PC-3 (cell line): ENCODE measurements around the gene ADCY5. TPM values are rescaled to one million over a fixed set of nuclear protein-coding genes. Genes with fewer than 3 reads are reported as not detected.

Experiments
- ATAC-seq: fragments of 200-7000 bp; cut with Tn5 transposase; 2 replicates; pipeline ENCODE4 v1.9.1; 2020; ENCODE audit warnings: mild to moderate bottlenecking, moderate library complexity
- BruUV-seq: library from RNA; stranded (reverse); fragments of 400-500 nt; replicated peaks from 2 replicates; lab custom pipeline; 2021; lab: Mats Ljungman, UMichigan
- CTCF ChIA-PET: fragments of 300-600 bp; sonication (Branson Sonifier 250); formaldehyde crosslinking; loops from one replicate; lab custom pipeline; 2022; ENCODE audit warnings: antibody characterized with exemption; lab: Charles Lee
- POLR2A ChIA-PET: fragments of 300-600 bp; sonication (Branson Sonifier 250); formaldehyde crosslinking; loops from one replicate; lab custom pipeline; 2022; ENCODE audit warnings: antibody characterized with exemption; ENCODE audit not compliant: unreplicated experiment; lab: Charles Lee
- DNase-seq: peaks from one replicate; pipeline ENCODE4 v3.0.0-alpha.2; 2015
- H2AFZ ChIP-seq: fragments of 300-600 bp; sonication (generic); 2 replicates; pipeline ENCODE4 v1.6.0; 2016; ENCODE audit warnings: antibody characterized with exemption, low read length
- H3F3A ChIP-seq: fragments of 300-600 bp; sonication (generic); one replicate; pipeline ENCODE4 v1.6.0; 2017; ENCODE audit warnings: antibody characterized with exemption, low read length, control low read depth, mild to moderate bottlenecking; ENCODE audit not compliant: unreplicated experiment
- H3K27ac ChIP-seq: fragments of 300-600 bp; sonication (generic); 2 replicates; pipeline ENCODE4 v1.5.1; 2016; ENCODE audit warnings: mild to moderate bottlenecking, low read length
- H3K27me3 ChIP-seq: fragments of 300-600 bp; sonication (generic); 2 replicates; pipeline ENCODE4 v1.6.1; 2016; ENCODE audit warnings: low read length, mixed read lengths
- H3K36me3 ChIP-seq: fragments of 300-600 bp; sonication (generic); 2 replicates; pipeline ENCODE4 v1.6.1; 2016; ENCODE audit warnings: low read depth, mixed run types, low read length, mixed read lengths
- H3K4me1 ChIP-seq: fragments of 300-600 bp; sonication (generic); 2 replicates; pipeline ENCODE4 v1.5.1; 2016; ENCODE audit warnings: low read length; ENCODE audit not compliant: insufficient read depth
- H3K4me2 ChIP-seq: fragments of 300-600 bp; sonication (generic); 2 replicates; pipeline ENCODE4 v1.6.0; 2016; ENCODE audit warnings: low read length
- H3K4me3 ChIP-seq: fragments of 300-600 bp; sonication (generic); 2 replicates; pipeline ENCODE4 v1.5.1; 2016; ENCODE audit warnings: mild to moderate bottlenecking, low read length, mixed read lengths
- H3K79me2 ChIP-seq: fragments of 300-600 bp; sonication (generic); 2 replicates; pipeline ENCODE4 v1.6.1; 2017; ENCODE audit warnings: low read length, mixed read lengths
- H3K9ac ChIP-seq: fragments of 300-600 bp; sonication (generic); 2 replicates; pipeline ENCODE4 v1.6.0; 2016; ENCODE audit warnings: mild to moderate bottlenecking, low read length
- H3K9me2 ChIP-seq: fragments of 300-600 bp; sonication (generic); replicated peaks from 2 replicates; pipeline ENCODE4 v1.6.1; 2016; ENCODE audit warnings: mixed run types, low read length, mixed read lengths
- H3K9me3 ChIP-seq: fragments of 300-600 bp; sonication (generic); 2 replicates; pipeline ENCODE4 v1.6.1; 2016; ENCODE audit warnings: low read length, mixed read lengths
- H4K20me1 ChIP-seq: fragments of 300-600 bp; sonication (generic); 2 replicates; pipeline ENCODE4 v1.6.1; 2016; ENCODE audit warnings: low read length, mixed read lengths
- EZH2 ChIP-seq: fragments of 300-600 bp; sonication (generic); IDR thresholded peaks from one replicate; pipeline ENCODE4 v1.6.1; 2017; ENCODE audit warnings: antibody characterized with exemption, mild to moderate bottlenecking, low read length; ENCODE audit not compliant: unreplicated experiment
- EZH2phosphoT487 ChIP-seq: fragments of 300-600 bp; sonication (generic); IDR thresholded peaks from 2 replicates; pipeline ENCODE4 v1.6.1; 2018; ENCODE audit warnings: mild to moderate bottlenecking, antibody characterized with exemption, low read length, borderline replicate concordance
- intact Hi-C: fragments of 100-400 bp; cut with micrococcal nuclease; formaldehyde crosslinking; loops from 2 replicates; pipeline ENCODE4 v1.9.0; 2023
- total RNA-seq: library from RNA; depleted of rRNA; stranded (reverse); fragments of >200 nt; gene quantifications from 2 replicates; pipeline ENCODE4 v1.2.3, GENCODE V29; 2014
- TF ChIP-seq, protein P1 (sequence below): fragments of 300-600 bp; sonication (generic); conservative IDR thresholded peaks from 2 replicates; pipeline ENCODE4 v1.5.1; 2017; ENCODE audit warnings: antibody characterized with exemption, low read depth, mild to moderate bottlenecking, low read length

Gene ADCY5
- total RNA-seq, 1 experiment from 2014 or later, result not detected

DNA sequence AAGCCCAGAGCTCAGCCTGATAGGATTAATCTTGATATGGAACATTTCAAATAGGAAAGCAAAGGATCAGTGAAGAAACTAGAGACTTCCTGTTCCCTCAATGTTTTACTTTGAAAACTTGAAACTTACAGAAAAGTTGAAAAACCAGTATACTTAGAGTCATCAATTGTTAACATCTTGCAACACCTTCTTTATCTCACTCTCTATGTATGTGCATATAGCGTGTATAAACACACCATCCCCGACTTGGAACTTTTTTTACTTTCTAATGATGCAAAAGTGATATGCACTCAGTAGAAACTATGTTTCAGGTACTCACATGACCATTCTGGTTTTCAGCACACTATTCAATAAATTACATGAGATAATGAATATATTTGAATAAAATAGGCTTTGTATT, 186.7 kb downstream of the ADCY5 start:
- H3K79me2 ChIP-seq, result no peaks in the 10 kb centered on the region
- H4K20me1 ChIP-seq, result no peaks in the 10 kb centered on the region
- ATAC-seq (no peak), DNase-seq (no peak)
- CTCF ChIA-PET, result no interaction called here
- H3K4me1 ChIP-seq, result no peaks in the 10 kb centered on the region
- POLR2A ChIA-PET, result no interaction called here
- no TSS peak for BruUV-seq
- intact Hi-C loops, result no loop called here
- TF ChIP-seq EZH2 (no peak), EZH2phosphoT487 (no peak)
- TF ChIP-seq, protein P1, sequence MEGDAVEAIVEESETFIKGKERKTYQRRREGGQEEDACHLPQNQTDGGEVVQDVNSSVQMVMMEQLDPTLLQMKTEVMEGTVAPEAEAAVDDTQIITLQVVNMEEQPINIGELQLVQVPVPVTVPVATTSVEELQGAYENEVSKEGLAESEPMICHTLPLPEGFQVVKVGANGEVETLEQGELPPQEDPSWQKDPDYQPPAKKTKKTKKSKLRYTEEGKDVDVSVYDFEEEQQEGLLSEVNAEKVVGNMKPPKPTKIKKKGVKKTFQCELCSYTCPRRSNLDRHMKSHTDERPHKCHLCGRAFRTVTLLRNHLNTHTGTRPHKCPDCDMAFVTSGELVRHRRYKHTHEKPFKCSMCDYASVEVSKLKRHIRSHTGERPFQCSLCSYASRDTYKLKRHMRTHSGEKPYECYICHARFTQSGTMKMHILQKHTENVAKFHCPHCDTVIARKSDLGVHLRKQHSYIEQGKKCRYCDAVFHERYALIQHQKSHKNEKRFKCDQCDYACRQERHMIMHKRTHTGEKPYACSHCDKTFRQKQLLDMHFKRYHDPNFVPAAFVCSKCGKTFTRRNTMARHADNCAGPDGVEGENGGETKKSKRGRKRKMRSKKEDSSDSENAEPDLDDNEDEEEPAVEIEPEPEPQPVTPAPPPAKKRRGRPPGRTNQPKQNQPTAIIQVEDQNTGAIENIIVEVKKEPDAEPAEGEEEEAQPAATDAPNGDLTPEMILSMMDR, result no peak
- no peak overlapping the region for H3K4me3 ChIP-seq
- no peak overlapping the region for H2AFZ ChIP-seq
- no peaks in the 10 kb centered on the region for H3K9me3 ChIP-seq
- no peaks in the 10 kb centered on the region for H3K9me2 ChIP-seq
- H3K27ac ChIP-seq, result no peak overlapping the region
- no peaks in the 10 kb centered on the region for H3F3A ChIP-seq
- H3K27me3 ChIP-seq, result no peaks in the 10 kb centered on the region
- no peak overlapping the region for H3K4me2 ChIP-seq
- no peak overlapping the region for H3K9ac ChIP-seq
- H3K36me3 ChIP-seq, result 0 out of 2 replicates have a peak, but pooled peaks cover 2% of the 10 kb centered on the region

GRCh38 chr3:123261666-123262065, 187.2 kb downstream of the ADCY5 start:
- Histone ChIP-seq H3K9me3 (no peaks in the 10 kb centered on the region), H3K4me3 (no peak overlapping the region), H3K27me3 (no peaks in the 10 kb centered on the region), H3K36me3 (0 out of 2 replicates have a peak, but pooled peaks cover 2% of the 10 kb centered on the region), H3K9me2 (no peaks in the 10 kb centered on the region), H3K79me2 (no peaks in the 10 kb centered on the region), H3K4me2 (no peak overlapping the region), H2AFZ (no peak overlapping the region), H3K4me1 (no peaks in the 10 kb centered on the region), H3K9ac (no peak overlapping the region), H4K20me1 (no peaks in the 10 kb centered on the region), H3K27ac (no peak overlapping the region), H3F3A (no peaks in the 10 kb centered on the region)
- intact Hi-C loops, result no loop called here
- DNase-seq, result no peak
- ChIA-PET CTCF (no interaction called here), POLR2A (no interaction called here)
- BruUV-seq, result no TSS peak
- TF ChIP-seq, protein P1, result no peak
- TF ChIP-seq EZH2phosphoT487 (no peak), EZH2 (no peak)
- ATAC-seq, result no peak

DNA sequence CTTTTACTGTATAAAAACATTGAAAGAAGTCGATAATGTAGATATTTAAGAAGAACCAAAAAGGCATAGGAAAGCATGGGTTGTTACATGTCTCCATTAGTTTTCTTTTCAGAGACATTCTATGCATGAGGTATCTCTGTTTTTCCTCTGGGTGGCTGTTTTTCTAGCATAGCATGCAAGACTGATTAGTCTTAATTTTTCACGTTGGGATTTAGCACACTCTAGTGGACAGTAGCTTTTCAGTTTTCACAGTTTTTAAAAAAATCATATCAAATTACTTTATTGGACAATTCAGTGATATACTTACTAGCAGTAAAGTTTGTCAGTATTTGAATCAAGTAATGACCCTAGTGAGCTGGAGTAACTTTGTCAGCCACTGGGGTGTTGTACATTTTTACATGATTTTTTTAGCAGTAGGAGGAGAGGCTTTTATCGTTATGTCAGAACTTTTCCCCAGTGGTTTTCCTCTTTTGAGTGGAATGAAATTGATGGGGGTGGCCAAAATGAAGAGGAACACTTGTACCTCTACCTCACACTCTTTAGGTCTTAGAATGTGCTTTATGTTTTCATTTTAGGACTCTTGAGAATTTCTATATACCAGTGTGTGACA, 190.0 kb downstream of the ADCY5 start:
- TF ChIP-seq, protein P1, result peak; percentile 91
- TF ChIP-seq EZH2phosphoT487, result no peak
- TF ChIP-seq EZH2, result no peak
- H3K27ac ChIP-seq, result no peak overlapping the region
- intact Hi-C loops, result loop anchor here (1.0 to 10.0 kb wide), 5 partner anchors 23 to 404 kb away; no protein-coding TSS in a partner anchor
- H3K79me2 ChIP-seq, result no peaks in the 10 kb centered on the region
- BruUV-seq, result no TSS peak
- H3K4me1 ChIP-seq, result no peaks in the 10 kb centered on the region
- no peak overlapping the region for H3K4me2 ChIP-seq
- H3K9me2 ChIP-seq, result no peaks in the 10 kb centered on the region
- H3K4me3 ChIP-seq, result no peak overlapping the region
- no peak overlapping the region for H3K9ac ChIP-seq
- DNase-seq (peak; percentile 81), ATAC-seq (peak; percentile 95)
- H3F3A ChIP-seq, result no peaks in the 10 kb centered on the region
- H3K36me3 ChIP-seq, result 0 out of 2 replicates have a peak, but pooled peaks cover 2% of the 10 kb centered on the region
- no peaks in the 10 kb centered on the region for H3K27me3 ChIP-seq
- no peaks in the 10 kb centered on the region for H3K9me3 ChIP-seq
- no peaks in the 10 kb centered on the region for H4K20me1 ChIP-seq
- no peak overlapping the region for H2AFZ ChIP-seq
- POLR2A ChIA-PET, result no interaction called here
- CTCF ChIA-PET, result interaction anchor here (0.6 kb wide), 5 partner anchors 14 to 323 kb away, joined by 3 read pairs; partner anchors contain the start of gene ADCY5
